Stimulated activated CD4-positive, alpha-beta T cell treated with anti-CD3 and anti-CD28 coated beads, Interleukin-2, amount 100 ng/mL, for 4 hours (primary cell): ENCODE measurements around the gene FMN1.

Experiments used
- DNase-seq: peaks from one replicate; pipeline ENCODE4 v3.0.0-alpha.2; 2020; ENCODE audit warnings: low read depth

Gene FMN1

DNA sequence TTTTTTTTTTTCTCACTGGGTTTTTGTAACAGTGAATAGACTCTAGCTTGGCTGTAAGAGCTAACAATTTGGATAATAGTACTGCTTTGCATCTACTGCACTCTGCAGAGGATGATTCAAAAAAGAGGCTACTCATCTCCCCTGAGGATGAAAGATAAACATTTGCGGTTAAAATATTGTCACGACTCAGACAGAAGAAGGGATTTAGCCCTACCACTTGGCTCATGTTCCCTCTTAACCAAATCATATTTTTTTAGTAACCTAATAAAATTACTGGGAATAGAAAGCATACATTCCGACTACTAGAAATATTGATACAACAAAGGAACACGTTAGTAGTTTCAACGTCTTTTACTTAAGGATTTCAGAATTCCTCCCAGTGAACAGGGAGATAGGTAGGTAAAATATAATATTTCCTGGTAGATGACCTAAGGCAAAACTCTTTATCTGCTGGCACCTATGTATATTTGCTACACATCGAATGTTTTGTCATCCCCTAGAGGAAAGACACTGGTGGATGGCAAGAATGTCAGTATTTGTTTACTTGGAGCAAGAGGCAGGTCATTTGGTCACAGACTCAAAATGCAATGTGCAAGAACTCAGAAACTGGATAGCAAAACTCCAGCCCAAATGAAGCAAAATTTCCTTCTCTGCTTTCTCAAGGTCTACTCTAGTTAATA lies 365.9 kb downstream of the FMN1 start:
- DNase-seq: no peak

DNA sequence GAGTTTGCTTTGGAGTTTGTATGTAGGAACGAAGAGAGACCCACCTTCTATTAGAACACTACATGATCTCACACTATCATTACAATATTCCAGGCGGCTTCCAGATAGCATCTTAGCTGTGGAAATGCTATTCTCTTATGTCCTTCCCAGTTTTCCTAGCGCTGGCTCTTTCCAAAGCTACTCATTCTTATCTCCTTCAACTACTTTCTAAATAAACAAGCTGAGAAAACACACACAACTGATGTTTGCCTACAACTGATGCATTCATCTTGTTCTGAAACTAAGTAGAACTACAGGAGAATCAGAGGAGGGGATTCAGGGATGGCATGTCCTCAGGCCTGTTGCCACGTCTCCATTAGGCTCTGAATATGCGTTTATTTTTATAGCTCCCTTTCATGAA lies 367.8 kb downstream of the FMN1 start:
- DNase-seq: no peak

- no peak for DNase-seq
Observed at GRCh38 chr15:32825219-32825618, 369.3 kb downstream of the FMN1 start.

DNA sequence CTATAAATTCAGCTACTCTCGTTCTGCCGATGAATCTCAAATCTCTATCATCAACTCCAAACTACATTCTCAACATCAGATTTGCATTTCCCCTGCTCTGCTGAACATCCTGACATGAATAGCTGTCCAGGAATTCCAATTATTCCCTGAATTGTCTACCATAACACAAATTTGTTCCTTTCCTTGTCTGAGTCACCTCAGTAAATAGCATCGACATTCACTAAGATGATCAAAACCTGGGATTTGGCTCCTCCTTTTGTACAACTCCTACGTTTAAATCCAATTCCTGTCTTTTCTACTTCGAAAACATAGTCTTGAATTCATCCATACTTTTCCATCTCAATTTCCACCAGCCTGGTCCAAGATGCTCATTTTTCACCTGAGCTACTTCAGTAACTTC lies 369.7 kb downstream of the FMN1 start:
- no peak for DNase-seq

- no peak for DNase-seq
Observed at GRCh38 chr15:32823750-32824149, 370.8 kb downstream of the FMN1 start.

GRCh38 chr15:32822739-32823138 lies 371.8 kb downstream of the FMN1 start:
- DNase-seq: no peak

GRCh38 chr15:32819448-32819847 lies 375.1 kb downstream of the FMN1 start:
- DNase-seq: no peak

DNA sequence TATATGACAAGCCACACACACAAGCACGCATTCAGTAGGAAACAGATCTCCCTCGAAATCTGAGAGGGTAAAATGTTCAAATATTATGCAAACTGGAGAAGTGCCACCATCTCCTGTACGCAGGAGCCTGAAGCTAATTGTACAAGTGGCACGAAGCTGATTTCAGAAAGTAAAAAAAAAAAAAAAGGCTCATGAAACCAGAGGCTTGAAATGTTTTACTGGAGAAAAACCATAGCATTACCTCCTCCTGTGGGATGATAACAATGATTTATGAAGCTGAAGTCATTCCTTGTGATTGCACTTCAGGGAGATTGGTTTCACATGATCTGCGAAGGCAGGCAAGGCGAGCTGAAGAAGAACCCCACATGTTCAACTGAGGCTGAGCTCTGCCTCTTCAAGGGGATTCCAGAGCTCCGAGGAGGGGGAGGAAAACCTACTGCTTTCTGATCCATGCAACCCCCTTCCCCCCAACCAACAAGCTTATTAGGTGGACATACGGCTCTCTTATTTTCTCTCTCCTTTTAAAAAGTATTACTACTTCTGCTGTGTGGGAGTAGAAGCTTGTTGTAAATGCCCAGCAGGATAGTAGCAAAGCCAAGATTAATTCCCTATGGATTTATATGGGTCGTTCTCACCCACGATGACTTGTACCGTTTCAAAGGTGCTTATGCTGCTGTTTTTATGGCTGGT lies 375.6 kb downstream of the FMN1 start:
- no peak for DNase-seq

- DNase-seq: no peak
Observed at GRCh38 chr15:32817577-32817976, 376.9 kb downstream of the FMN1 start.

DNA sequence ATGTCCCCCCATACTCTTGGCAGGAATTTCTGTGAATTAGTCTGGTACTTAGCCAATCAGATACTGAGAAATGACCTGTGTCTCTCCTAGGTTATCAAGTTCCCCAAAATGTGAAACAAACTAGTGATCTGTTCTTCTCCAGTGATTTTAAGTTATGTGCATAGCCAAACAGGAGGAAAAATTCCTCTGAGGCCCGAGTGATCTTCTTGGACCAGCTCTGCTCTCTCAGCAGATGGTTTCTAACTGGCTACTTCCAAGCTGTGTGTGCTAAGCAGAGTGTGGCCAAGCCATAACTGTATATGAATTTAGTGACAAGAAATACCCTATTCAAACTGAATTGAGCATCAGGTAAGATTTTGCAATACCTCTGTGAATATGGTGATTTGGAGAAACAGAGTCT lies 387.2 kb downstream of the FMN1 start:
- DNase-seq: no peak

DNA sequence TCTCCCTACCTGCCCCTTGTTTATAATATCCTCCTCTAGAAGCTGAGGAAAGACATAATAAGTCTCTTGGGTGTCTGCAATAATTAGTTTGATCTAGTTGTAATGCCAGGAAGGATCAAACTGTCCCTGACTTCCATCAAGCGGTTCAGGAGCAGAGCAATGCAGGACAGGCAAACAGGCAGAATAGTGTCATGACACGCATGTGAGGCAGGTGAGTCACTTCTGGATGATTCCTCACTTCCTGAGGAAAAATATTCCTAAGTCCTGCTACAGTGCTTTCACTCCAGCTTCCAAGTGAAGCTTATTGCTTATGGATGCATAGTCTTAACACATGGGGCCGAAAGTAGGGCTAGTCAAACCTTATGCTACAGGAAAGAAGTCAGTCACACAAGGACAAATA lies 390.9 kb downstream of the FMN1 start:
- DNase-seq: no peak

- no peak for DNase-seq
Observed at GRCh38 chr15:32802286-32802936, 392.1 kb downstream of the FMN1 start.

- no peak for DNase-seq
Observed at GRCh38 chr15:32799936-32800535, 394.5 kb downstream of the FMN1 start.

DNA sequence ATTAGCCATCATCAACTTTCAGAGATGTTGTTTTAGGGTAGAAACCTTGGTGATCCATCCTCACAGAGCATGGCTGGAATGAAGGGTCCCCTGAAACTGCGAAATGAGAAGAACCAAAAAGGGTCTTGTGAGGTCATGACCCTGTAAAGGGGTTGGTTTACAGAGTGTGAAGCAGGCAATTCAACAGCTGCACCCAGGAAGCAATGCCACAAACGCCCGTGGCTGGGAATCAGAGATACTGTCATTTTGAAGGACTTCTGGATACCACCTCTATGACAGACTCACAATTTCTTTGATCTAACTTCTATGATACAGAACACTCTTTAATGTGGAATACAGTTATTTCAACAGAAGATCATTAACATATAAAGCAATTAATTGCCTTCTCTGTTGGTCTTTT lies 397.7 kb downstream of the FMN1 start:
- DNase-seq: no peak

- DNase-seq: no peak
Observed at GRCh38 chr15:32794973-32795372, 399.5 kb downstream of the FMN1 start.

- DNase-seq: no peak
Observed at GRCh38 chr15:32792436-32792835, 402.1 kb downstream of the FMN1 start.

- no peak for DNase-seq
Observed at GRCh38 chr15:32790352-32790999, 404.0 kb downstream of the FMN1 start.

- DNase-seq: no peak
Observed at GRCh38 chr15:32787949-32788348, 406.6 kb downstream of the FMN1 start.

DNA sequence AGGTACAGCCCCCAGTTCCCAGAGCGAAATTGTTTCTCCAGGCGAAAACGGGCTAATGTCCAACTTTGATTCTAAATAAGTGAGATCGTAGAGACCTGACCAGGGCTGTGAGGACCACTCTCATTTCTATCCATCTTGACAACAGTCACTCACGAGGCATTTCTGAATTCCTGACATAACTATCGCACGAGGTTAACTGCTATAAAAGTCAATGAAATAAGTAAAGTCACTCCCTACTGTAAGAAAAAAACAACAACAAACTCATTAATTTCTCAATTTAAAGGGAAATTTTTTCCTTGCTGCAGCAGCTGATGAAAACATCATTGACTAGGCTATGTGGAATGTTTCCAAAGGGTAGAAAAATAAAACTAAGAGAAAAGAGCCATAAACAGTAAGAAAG lies 407.6 kb downstream of the FMN1 start:
- no peak for DNase-seq

GRCh38 chr15:32784581-32784980 lies 409.9 kb downstream of the FMN1 start:
- DNase-seq: no peak

- no peak for DNase-seq
Observed at GRCh38 chr15:32781781-32782180, 412.7 kb downstream of the FMN1 start.

- no peak for DNase-seq
Observed at GRCh38 chr15:32778391-32779176, 415.9 kb downstream of the FMN1 start.
